GM12872 (cell line): ENCODE results near the gene OR5I1.

ENCODE experiments used
- TF ChIP-seq, protein P1 (sequence below): IDR thresholded peaks from 3 replicates; pipeline ENCODE4 v1.5.1; 2011; ENCODE audit warnings: low read depth, mild to moderate bottlenecking, low read length, moderate library complexity; ENCODE audit not compliant: insufficient read depth

The OR5I1 gene

DNA sequence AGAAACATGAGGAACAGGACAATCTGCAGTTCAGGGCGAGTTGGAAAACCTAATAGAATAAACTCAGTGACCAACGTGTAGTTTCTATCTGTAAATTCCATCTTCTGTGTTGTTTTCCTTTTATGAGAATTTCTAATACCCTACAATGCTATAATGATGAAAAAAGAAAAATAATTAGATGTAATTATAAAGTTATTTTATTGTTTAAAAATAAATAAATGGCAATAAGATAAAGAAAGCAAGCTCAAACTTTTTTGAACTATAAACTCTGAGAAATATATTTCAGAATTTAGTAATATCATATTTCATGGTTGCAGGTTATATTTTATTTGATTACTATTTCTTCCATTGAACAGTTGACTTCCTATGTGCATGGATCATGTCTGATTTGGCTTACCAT, at the start of gene OR5I1:
Gene OR5I1 (minus strand): TSS at position 101 of the 400 bp plus-strand sequence. CDS start 0 bp downstream, at position 101.
- TF ChIP-seq, protein P1, sequence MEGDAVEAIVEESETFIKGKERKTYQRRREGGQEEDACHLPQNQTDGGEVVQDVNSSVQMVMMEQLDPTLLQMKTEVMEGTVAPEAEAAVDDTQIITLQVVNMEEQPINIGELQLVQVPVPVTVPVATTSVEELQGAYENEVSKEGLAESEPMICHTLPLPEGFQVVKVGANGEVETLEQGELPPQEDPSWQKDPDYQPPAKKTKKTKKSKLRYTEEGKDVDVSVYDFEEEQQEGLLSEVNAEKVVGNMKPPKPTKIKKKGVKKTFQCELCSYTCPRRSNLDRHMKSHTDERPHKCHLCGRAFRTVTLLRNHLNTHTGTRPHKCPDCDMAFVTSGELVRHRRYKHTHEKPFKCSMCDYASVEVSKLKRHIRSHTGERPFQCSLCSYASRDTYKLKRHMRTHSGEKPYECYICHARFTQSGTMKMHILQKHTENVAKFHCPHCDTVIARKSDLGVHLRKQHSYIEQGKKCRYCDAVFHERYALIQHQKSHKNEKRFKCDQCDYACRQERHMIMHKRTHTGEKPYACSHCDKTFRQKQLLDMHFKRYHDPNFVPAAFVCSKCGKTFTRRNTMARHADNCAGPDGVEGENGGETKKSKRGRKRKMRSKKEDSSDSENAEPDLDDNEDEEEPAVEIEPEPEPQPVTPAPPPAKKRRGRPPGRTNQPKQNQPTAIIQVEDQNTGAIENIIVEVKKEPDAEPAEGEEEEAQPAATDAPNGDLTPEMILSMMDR: no peak

DNA sequence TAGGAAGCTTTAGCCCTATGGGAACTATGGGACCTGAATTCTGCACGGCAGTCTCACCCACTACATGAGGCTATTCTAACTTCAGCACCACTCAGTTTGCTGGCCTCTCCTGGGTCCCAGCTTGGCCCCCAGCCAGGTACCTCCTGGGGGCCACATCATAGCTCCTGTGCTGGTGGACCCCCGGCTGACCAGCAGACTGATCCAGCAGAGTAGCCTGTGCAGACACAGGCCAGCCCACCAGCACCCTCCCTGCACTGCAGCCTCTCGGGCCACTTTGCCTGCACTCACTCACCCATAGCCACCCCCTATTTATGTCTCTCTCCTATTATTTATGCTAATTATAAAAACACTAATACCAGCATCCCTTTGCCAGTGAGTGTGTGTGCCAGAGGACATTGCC, 34.7 kb upstream of the OR5I1 start:
- TF ChIP-seq, protein P1: no peak

DNA sequence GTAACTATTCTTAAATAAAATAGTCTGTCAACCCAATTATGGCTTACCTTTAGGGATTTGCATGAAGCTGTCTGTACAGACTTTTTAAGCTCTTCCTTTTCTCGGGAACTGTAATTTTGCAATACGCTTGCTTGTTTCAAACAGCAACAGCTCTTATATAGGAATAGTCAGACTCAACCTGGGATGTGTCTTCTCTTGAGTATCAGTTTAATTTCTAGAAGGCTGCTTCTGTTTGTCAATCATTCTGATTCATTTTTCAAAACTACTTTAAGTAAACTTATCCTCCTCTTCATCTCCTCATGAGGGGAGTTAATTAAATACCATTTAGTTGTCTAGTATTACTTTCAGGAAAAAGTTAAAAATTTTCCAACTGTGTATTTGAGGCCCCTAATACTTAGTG, 33.6 kb upstream of the OR5I1 start, which contains the start of gene OR10AG1:
Gene OR10AG1 (minus strand): TSS at position 101 of the 400 bp plus-strand sequence. CDS start 38 bp downstream, at position 63.
- TF ChIP-seq, protein P1: no peak

DNA sequence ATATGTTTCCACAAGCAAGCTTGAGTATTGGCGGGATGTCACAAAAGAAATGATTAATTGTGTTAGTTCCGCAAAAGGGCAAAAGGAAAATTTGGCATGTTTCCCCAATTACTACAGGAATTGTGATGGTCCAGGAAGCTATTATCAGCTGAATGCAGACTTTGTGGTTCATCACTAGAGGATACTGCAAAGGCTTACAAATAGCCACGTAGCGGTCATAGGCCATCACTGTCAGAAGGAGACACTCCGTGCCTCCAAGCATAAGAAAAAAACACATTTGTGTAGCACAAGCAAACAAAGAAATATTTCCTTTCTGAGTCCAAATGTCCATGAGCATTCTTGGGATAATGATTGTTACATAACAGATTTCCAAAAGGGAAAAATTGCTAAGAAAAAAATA, 31.7 kb upstream of the OR5I1 start:
- TF ChIP-seq, protein P1: no peak

DNA sequence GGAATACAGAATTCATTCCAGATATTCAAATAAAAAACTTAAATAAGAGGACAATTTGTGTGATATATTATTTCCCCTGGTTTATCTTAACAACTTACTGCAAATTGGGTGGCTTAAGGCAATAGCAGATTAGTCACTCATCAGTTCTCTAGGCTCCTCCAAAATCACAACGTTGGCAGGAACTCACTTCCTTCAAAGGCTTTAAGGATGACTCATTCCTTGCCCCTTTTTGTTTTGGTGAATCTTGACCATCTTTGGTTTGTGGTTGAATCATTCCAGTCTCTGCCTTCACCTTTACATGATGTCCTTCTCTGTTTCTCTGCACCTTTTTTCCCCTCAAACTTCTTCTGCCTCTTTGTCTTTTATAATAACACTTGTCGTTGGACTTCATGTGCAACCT, 30.2 kb upstream of the OR5I1 start:
- TF ChIP-seq, protein P1: no peak

DNA sequence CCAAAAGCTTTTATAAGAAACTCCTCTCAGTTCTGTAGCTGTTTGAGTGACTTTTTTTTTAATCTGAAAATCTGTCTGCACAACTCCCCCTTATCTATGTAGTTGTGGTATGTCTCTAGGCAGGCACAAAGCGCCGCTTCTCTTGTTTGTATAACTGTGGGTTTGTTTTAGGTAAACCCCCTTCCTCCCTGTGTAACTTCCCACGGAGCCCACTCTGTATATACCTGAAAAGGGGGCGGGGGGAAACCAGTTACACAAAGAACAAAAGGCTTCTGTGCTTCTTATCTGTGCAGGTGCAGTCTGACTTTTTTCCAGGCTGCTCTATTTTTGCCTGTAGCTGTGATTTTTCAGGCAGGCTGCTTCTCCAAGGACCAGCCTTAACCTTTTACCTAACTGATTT, 20.3 kb upstream of the OR5I1 start:
- TF ChIP-seq, protein P1: no peak

DNA sequence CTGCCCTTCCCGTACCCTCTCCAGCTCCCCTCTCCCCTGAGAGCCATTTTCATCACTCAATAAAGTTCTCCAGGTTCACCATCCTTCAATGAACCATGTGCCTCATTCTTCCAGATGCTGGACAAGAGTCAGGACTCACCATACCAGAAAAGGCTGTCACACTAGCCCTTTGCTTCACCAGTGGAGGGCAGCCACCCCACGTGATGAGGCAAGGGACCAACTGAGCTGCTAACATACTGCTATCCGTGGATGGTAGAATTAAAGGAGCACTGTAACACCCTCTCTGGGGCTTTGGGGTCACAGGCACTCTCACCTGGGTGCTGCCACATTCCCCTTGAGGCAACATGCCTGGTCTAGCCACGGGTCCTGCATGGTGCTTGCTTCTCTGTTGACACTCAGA, 13.1 kb upstream of the OR5I1 start:
- TF ChIP-seq, protein P1: no peak
